ENCODE data around the gene CNTNAP2.

CNTNAP2 gene

GRCh38 chr7:146773506-146773905 lies 656.9 kb downstream of the CNTNAP2 start:
- TF ChIP-seq CTCF (IDR thresholded peaks at IDR 0.05; ENCODE audit: low read depth, low read length, missing control alignments): no peak
- H3K4me3 ChIP-seq (replicated peaks; ENCODE audit: low read depth, low read length): no peak overlapping the region
- no peak for DNase-seq (ENCODE audit: extremely low read depth, low read depth)

DNA sequence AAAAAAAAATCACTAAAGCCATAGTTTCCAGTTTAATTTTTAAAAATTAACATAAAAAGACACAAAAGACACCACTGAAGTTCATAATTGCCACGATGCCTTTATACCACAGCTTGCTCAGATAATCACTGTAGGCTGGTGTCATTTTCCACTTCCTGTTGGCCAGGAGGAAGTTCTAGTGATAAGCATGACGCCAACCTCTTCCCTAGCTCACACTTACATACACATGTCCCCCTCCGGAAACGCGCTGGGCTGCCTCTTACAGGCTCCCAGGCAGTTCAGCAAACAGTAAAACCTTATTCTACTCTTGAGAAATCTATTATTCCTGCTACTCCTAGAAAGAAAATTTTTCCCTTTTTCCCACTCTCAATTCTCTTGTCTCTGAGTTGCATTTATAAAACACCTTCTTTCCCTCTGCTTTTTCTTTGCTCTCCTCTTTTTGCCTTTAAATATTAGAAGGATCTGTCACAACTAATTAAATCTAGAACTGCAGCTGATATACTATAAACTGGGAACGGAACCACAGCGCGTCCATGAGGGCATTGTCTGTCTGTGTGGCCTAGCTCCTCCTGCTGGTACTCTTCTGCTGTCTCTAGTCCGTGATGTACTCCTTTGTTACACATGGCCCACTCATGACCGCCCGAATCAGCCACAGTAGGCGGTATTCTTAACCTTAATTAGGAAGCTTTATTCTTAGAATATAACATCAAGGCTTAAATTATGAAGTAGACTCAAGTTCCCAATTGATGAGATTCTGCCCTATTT lies 664.9 kb downstream of the CNTNAP2 start:
- no peak for DNase-seq (ENCODE audit: extremely low read depth, low read depth)
- TF ChIP-seq CTCF (IDR thresholded peaks at IDR 0.05; ENCODE audit: low read depth, low read length, missing control alignments): no peak

GRCh38 chr7:146787266-146787665 lies 670.7 kb downstream of the CNTNAP2 start:
- no peak overlapping the region for H3K4me3 ChIP-seq (replicated peaks; ENCODE audit: low read depth, low read length)
- DNase-seq (ENCODE audit: extremely low read depth, low read depth): no peak
- TF ChIP-seq CTCF (IDR thresholded peaks at IDR 0.05; ENCODE audit: low read depth, low read length, missing control alignments): no peak

More for the DNA sequence above, 664.9 kb downstream of the CNTNAP2 start:
- no peak overlapping the region for H3K4me3 ChIP-seq (replicated peaks; ENCODE audit: low read depth, low read length)

DNA sequence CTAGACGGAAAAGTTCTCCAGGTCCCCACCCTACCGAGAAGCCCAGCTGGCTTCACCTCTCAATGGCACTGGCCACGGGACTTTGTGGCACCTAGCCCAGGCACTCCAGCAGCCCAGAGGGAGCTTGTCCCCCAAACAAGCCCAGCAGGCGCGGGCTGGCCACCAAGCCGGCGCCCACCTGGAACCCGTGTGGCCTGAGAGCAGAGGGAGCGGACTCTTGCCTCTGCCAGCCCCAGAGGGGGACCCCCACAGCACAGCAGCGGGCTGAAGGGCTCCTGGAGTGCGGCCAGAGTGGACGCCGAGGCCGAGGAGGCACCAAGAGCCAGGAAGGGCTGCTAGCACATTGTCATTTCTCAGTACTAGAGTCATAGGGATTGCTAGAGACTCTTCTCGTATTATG lies 671.4 kb downstream of the CNTNAP2 start:
- DNase-seq (ENCODE audit: extremely low read depth, low read depth): no peak
- no peak for TF ChIP-seq CTCF (IDR thresholded peaks at IDR 0.05; ENCODE audit: low read depth, low read length, missing control alignments)
- H3K4me3 ChIP-seq (replicated peaks; ENCODE audit: low read depth, low read length): no peak overlapping the region

DNA sequence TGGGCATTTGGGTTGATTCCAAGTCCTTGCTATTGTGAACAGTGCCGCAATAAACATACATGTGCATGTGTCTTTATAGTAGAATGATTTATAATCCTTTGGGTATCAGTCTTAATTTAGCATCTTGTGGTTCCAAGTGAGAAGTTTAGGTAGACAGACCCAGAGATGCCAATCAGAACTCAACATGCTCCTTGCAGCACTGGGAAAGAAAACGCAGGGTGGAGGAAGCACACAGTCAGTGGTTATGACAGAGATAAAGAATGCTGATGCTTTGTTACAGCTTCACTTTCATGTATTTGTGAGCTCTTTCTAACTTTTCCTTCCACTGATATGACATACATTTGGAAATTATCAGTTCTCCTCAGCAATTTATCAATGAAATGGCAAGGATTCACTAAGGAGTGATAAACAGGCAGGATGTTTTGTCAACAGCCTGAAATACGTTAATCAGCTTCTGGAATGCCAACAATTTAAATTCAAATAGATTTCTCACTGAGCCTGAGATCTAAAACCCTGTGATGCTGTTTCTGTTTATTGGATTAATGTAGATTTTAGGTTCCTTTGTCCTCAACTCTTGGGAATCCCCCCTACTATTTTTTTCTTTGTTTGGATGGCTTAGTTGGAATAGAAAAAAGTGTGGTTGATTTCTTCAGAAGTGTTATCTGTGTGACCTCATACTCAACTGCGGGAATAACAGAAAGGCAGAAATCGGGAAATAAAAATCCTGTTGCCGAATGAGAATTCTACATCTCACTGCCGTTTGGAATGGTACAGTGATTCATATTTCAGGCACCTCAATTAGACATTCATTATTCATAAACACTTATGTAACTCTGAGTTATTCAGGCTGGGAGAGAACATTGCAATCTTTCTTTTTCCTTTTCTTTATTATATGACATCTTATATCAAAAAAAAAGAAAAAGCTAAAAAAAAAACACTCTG lies 675.0 kb downstream of the CNTNAP2 start:
- no peak for TF ChIP-seq CTCF (IDR thresholded peaks at IDR 0.05; ENCODE audit: low read depth, low read length, missing control alignments)
- no peak for DNase-seq (ENCODE audit: extremely low read depth, low read depth)
- H3K4me3 ChIP-seq (replicated peaks; ENCODE audit: low read depth, low read length): no peak overlapping the region

DNA sequence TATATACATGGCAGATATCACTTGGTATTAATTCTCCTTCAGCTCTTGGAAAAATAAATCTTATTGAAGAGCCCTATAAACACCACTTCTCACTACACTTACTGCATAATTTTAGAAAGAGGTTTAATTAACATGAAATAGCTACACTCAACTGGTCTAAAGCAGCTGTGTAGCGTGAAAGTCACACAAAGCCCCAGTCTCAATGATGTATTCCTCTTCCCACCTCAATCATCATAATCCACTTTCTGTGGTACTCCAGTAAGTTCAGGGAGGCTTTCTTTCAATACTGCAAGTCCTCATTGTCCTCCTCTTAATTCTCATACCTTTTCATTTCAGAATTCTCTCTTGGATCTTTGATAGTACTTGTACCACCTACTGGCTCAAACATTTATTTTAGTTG lies 688.0 kb downstream of the CNTNAP2 start:
- DNase-seq (ENCODE audit: extremely low read depth, low read depth): no peak
- TF ChIP-seq CTCF (IDR thresholded peaks at IDR 0.05; ENCODE audit: low read depth, low read length, missing control alignments): no peak
- H3K4me3 ChIP-seq (replicated peaks; ENCODE audit: low read depth, low read length): no peak overlapping the region
